GM12878 (cell line): ENCODE data around the gene MORN4. TPM values are rescaled to one million over a fixed set of nuclear protein-coding genes. Genes with fewer than 3 reads are reported as not detected.

Source experiments
- ATAC-seq: fragments of 200-7000 bp; cut with Tn5 transposase; 3 replicates; pipeline ENCODE4 v1.9.1; 2020; ENCODE audit warnings: mild to moderate bottlenecking, moderate library complexity
- BruUV-seq: library from RNA; stranded (reverse); fragments of 400-500 nt; replicated peaks from 2 replicates; lab custom pipeline; 2021; lab: Mats Ljungman, UMichigan
- CTCF ChIA-PET: fragments of 300-600 bp; sonication (Branson Sonifier 250); formaldehyde crosslinking; extraction: SDS; loops from one replicate; lab custom pipeline; 2021; ENCODE audit warnings: inconsistent platforms; lab: Yijun Ruan, JAX
- POLR2A ChIA-PET: fragments of 350-600 bp; formaldehyde crosslinking; extraction: SDS; loops from one replicate; lab custom pipeline; 2021; ENCODE audit warnings: inconsistent platforms; lab: Charles Lee
- RAD21 ChIA-PET: fragments of 300-600 bp; sonication (Branson Sonifier 250); formaldehyde crosslinking; loops from one replicate; lab custom pipeline; 2023; ENCODE audit warnings: antibody characterized with exemption; ENCODE audit not compliant: unreplicated experiment; lab: Charles Lee
- SMC1A ChIA-PET: fragments of 300-600 bp; sonication (Branson Sonifier 250); formaldehyde crosslinking; loops from one replicate; lab custom pipeline; 2023; ENCODE audit not compliant: unreplicated experiment, uncharacterized antibody; lab: Charles Lee
- DNase-seq: peaks from one replicate; pipeline ENCODE4 v3.0.0-alpha.2; 2011; ENCODE audit warnings: low read depth, low spot score
- FAIRE-seq: peaks from 3 replicates; lab custom pipeline; 2011; peaks lifted over from hg19 to GRCh38; lab: Jason Lieb, UNC
- H2AFZ ChIP-seq: 2 replicates; pipeline ENCODE4 v1.6.0; 2011; ENCODE audit warnings: low read depth, low read length, control low read depth; ENCODE audit not compliant: control insufficient read depth
- H3K27ac ChIP-seq: 2 replicates; pipeline ENCODE4 v1.5.1; 2011; ENCODE audit warnings: control low read depth; ENCODE audit not compliant: control insufficient read depth, insufficient read depth
- H3K27me3 ChIP-seq, 2 experiments: replicated peaks in 1 of 2; 2 replicates each; pipeline versions ENCODE4 v1.6.0 to v1.6.1; 2011; ENCODE audit warnings: low read length in 1 of 2; ENCODE audit not compliant: control insufficient read depth in 2 of 2, insufficient read depth in 2 of 2
- H3K36me3 ChIP-seq, 2 experiments: 2 replicates each; pipeline ENCODE4 v1.5.1; 2011; ENCODE audit warnings: low read length in 1 of 2; ENCODE audit not compliant: control insufficient read depth in 2 of 2, insufficient read depth in 2 of 2
- H3K4me1 ChIP-seq: 2 replicates; pipeline ENCODE4 v1.6.1; 2011; ENCODE audit warnings: mild to moderate bottlenecking, low read length, moderate library complexity, mixed read lengths; ENCODE audit not compliant: control insufficient read depth, insufficient read depth
- H3K4me2 ChIP-seq: 2 replicates; pipeline ENCODE4 v1.6.0; 2011; ENCODE audit warnings: control low read depth; ENCODE audit not compliant: control insufficient read depth, insufficient read depth
- H3K4me3 ChIP-seq: fragments of 200-600 bp; sonication (generic); 2 replicates; pipeline ENCODE4 v1.5.1; 2016
- H3K79me2 ChIP-seq: 2 replicates; pipeline ENCODE4 v1.6.0; 2011; ENCODE audit warnings: low read length; ENCODE audit not compliant: control insufficient read depth, insufficient read depth
- H3K9ac ChIP-seq: 2 replicates; pipeline ENCODE4 v1.8.0; 2011; ENCODE audit warnings: low read length, control low read depth, mixed read lengths; ENCODE audit not compliant: control insufficient read depth, insufficient read depth
- H3K9me3 ChIP-seq: replicated peaks from 3 replicates; pipeline ENCODE4 v1.5.1; 2011; ENCODE audit warnings: mild to moderate bottlenecking, low read length; ENCODE audit not compliant: control insufficient read depth, insufficient read depth
- H4K20me1 ChIP-seq: 2 replicates; pipeline ENCODE4 v1.6.0; 2011; ENCODE audit not compliant: control insufficient read depth, insufficient read depth
- BRCA1 ChIP-seq: IDR thresholded peaks from 2 replicates; pipeline ENCODE4 v1.6.1; 2011; ENCODE audit warnings: low read depth, low read length, improper control_type of control experiment
- CEBPB ChIP-seq, 2 experiments: fragments of 150-350 bp in 1 of 2; IDR thresholded peaks; 2 replicates each; pipeline ENCODE4 v1.6.1; 2012 to 2014; ENCODE audit warnings: low read depth in 2 of 2, low read length in 2 of 2, borderline replicate concordance in 1 of 2, inconsistent platforms in 1 of 2
- CHD1 ChIP-seq: IDR thresholded peaks from 2 replicates; pipeline ENCODE4 v1.6.1; 2012; ENCODE audit warnings: low read depth, low read length, improper control_type of control experiment
- EGR1 ChIP-seq, 2 experiments: IDR thresholded peaks; 1 replicate in 1 of 2; 2 replicates in 1 of 2; pipeline ENCODE4 v1.6.1; 2011 to 2012; ENCODE audit warnings: low read depth in 2 of 2, low read length in 2 of 2, borderline replicate concordance in 1 of 2, mild to moderate bottlenecking in 1 of 2, moderate library complexity in 1 of 2
- ESRRA ChIP-seq: IDR thresholded peaks from 2 replicates; pipeline ENCODE4 v1.6.1; 2012; ENCODE audit warnings: mild to moderate bottlenecking, low read length, improper control_type of control experiment
- FOXK2 ChIP-seq: fragments of 450-650 bp; IDR thresholded peaks from 2 replicates; pipeline ENCODE4 v1.6.1; 2017; ENCODE audit warnings: mild to moderate bottlenecking, moderate library complexity
- HDAC2 ChIP-seq: fragments of 200-600 bp; sonication (generic); IDR thresholded peaks from 2 replicates; pipeline ENCODE4 v1.6.1; 2017
- LARP7 ChIP-seq: fragments of 450-650 bp; IDR thresholded peaks from 2 replicates; pipeline ENCODE4 v1.6.1; 2017; ENCODE audit warnings: mild to moderate bottlenecking
- MYB ChIP-seq: fragments of 150-350 bp; IDR thresholded peaks from 2 replicates; pipeline ENCODE4 v1.6.1; 2014; ENCODE audit warnings: mild to moderate bottlenecking, low read depth, low read length, borderline replicate concordance
- NFYA ChIP-seq: IDR thresholded peaks from 2 replicates; pipeline ENCODE4 v1.6.1; 2011; ENCODE audit warnings: low read depth, mild to moderate bottlenecking, low read length, improper control_type of control experiment, borderline replicate concordance
- STAT1 ChIP-seq: fragments of 450-650 bp; conservative IDR thresholded peaks from 2 replicates; pipeline ENCODE4 v1.6.1; 2014; ENCODE audit warnings: antibody characterized with exemption, mild to moderate bottlenecking
- SUZ12 ChIP-seq: fragments of 200-600 bp; sonication (generic); IDR thresholded peaks from one replicate; pipeline ENCODE4 v1.6.1; 2018; ENCODE audit warnings: antibody characterized with exemption, mild to moderate bottlenecking; ENCODE audit not compliant: unreplicated experiment
- TAF1 ChIP-seq: IDR thresholded peaks from 2 replicates; pipeline ENCODE4 v1.6.1; 2011; ENCODE audit warnings: mild to moderate bottlenecking, low read depth, low read length, borderline replicate concordance
- WGBS: methylation state at CpG from one replicate; pipeline ENCODE4 v1.1.6; 2016; ENCODE audit warnings: low lambda C conversion rate; ENCODE audit not compliant: insufficient replicate concordance, insufficient coverage; ENCODE audit errors: missing lambda C conversion rate; 5-methylcytosine and 5-hydroxymethylcytosine counted together
- in situ Hi-C: fragments of 300-500 bp; cut with MboI; formaldehyde crosslinking; loops from 9 replicates; pipeline ENCODE4 v1.14.3; 2018; ENCODE audit warnings: mixed read lengths
- intact Hi-C: fragments of 100-400 bp; cut with micrococcal nuclease; formaldehyde crosslinking; loops from one replicate; pipeline ENCODE4 v1.14.2; 2022; ENCODE audit not compliant: unreplicated experiment
- polyA plus RNA-seq, 11 experiments: library from polyadenylated mRNA; depleted of rRNA in 4 of 11; unstranded in 6 of 11; stranded (reverse) in 5 of 11; fragments of >200 nt; fragmentation: Nextera tagmentation in 4 of 11; fragmentation: Illumina TruSeq in 1 of 11; extraction: Ambion mirVana in 4 of 11; extraction: Trizol in 1 of 11; gene quantifications; 1 replicate in 1 of 11; 2 replicates in 10 of 11; pipeline versions ENCODE4 v1.2.1 to v1.2.3, GENCODE V29; 2011 to 2016; ENCODE audit warnings: inconsistent platforms in 2 of 11, missing spikeins in 2 of 11, low read depth in 1 of 11
- total RNA-seq, 4 experiments: library from RNA; depleted of rRNA in 3 of 4; stranded (reverse); fragments of >200 nt in 3 of 4; fragmentation: Illumina TruSeq in 1 of 4; extraction: Trizol in 1 of 4; gene quantifications; 2 replicates each; pipeline versions ENCODE4 v1.2.1 to v1.2.3, GENCODE V29; 2013 to 2021
- TF ChIP-seq, protein P1 (sequence below): fragments of 450-650 bp; IDR thresholded peaks from 2 replicates; pipeline ENCODE4 v1.6.1; 2016; ENCODE audit warnings: mild to moderate bottlenecking, moderate library complexity, borderline replicate concordance
- TF ChIP-seq, protein P2 (sequence below): fragments of 450-650 bp; IDR thresholded peaks from 2 replicates; pipeline ENCODE4 v1.6.1; 2014; ENCODE audit warnings: mild to moderate bottlenecking
- TF ChIP-seq, protein P3 (sequence below): IDR thresholded peaks from 2 replicates; pipeline ENCODE4 v1.6.1; 2012; ENCODE audit warnings: low read length, inconsistent platforms

Gene MORN4
- total and polyA plus RNA-seq, 10 of the 15 experiments (the other 5 are each of a cell fraction or from before 2014, with no cell fraction given), result 1.3 to 5.5 (median 2.6) TPM

DNA sequence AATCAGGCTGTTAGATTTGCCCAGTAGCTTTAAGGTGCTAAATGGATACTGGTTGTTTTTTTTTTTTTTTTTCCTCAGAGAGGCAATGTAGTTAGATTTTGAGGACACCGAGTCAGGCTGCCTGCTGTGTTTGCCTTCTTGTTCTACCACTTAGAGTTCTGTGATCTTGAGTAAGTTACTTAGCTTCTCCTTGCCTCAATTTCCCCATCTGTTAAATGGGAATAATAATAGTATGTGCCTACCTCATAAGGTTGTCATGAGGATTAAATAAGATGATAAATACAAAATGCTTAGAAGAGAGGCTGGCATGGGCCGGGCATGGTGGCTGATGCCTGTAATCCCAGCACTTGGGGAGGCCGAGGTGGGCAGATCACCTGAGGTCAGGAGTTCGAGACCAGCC, 14.6 kb downstream of the MORN4 start (continued):
- TF ChIP-seq STAT1, result no peak
- TF ChIP-seq ESRRA, result no peak
- TF ChIP-seq, protein P1, sequence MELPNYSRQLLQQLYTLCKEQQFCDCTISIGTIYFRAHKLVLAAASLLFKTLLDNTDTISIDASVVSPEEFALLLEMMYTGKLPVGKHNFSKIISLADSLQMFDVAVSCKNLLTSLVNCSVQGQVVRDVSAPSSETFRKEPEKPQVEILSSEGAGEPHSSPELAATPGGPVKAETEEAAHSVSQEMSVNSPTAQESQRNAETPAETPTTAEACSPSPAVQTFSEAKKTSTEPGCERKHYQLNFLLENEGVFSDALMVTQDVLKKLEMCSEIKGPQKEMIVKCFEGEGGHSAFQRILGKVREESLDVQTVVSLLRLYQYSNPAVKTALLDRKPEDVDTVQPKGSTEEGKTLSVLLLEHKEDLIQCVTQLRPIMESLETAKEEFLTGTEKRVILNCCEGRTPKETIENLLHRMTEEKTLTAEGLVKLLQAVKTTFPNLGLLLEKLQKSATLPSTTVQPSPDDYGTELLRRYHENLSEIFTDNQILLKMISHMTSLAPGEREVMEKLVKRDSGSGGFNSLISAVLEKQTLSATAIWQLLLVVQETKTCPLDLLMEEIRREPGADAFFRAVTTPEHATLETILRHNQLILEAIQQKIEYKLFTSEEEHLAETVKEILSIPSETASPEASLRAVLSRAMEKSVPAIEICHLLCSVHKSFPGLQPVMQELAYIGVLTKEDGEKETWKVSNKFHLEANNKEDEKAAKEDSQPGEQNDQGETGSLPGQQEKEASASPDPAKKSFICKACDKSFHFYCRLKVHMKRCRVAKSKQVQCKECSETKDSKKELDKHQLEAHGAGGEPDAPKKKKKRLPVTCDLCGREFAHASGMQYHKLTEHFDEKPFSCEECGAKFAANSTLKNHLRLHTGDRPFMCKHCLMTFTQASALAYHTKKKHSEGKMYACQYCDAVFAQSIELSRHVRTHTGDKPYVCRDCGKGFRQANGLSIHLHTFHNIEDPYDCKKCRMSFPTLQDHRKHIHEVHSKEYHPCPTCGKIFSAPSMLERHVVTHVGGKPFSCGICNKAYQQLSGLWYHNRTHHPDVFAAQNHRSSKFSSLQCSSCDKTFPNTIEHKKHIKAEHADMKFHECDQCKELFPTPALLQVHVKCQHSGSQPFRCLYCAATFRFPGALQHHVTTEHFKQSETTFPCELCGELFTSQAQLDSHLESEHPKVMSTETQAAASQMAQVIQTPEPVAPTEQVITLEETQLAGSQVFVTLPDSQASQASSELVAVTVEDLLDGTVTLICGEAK, result no peak
- no peak for TF ChIP-seq SUZ12
- no peak for TF ChIP-seq MYB
- no peak for TF ChIP-seq EGR1 (IDR thresholded peaks at IDR 0.05; ENCODE audit: borderline replicate concordance in 1 of 2, low read depth in 2 of 2, low read length in 2 of 2)
- no peak for TF ChIP-seq CEBPB (IDR thresholded peaks at IDR 0.05; ENCODE audit: borderline replicate concordance in 1 of 2, low read depth in 2 of 2, low read length in 2 of 2)

DNA sequence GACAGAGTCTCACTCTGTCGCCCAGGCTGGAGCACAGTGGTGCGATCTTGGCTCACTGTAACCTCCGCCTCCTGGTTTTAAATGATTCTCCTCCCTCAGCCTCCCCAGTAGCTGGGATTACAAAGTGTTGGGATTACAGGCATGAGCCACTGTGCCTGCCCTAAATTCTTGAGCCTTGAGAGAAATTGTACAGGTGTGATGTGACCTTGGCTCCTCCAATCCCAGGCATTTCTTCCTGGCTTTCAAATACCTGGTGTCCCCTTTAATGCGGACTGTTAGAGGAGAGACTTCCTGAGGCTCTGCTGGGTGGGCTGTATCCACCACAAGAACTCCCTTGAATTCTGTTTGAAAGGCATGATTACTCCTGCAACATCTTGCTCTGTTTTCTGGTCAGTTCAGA, 15.0 kb downstream of the MORN4 start:
- Histone ChIP-seq H3K4me3 (no peak overlapping the region), H2AFZ (no peak overlapping the region), H3K9ac (no peak overlapping the region), H3K27me3 (no peaks in the 10 kb centered on the region), H3K9me3 (no peaks in the 10 kb centered on the region), H3K79me2 (no peaks in the 10 kb centered on the region), H3K4me2 (no peak overlapping the region), H3K36me3 (no peaks in the 10 kb centered on the region), H3K27ac (no peak overlapping the region), H4K20me1 (no peaks in the 10 kb centered on the region), H3K4me1 (no peaks in the 10 kb centered on the region)
- no peak for ATAC-seq
- SMC1A ChIA-PET, result no interaction called here
- BruUV-seq, result no TSS peak
- CTCF ChIA-PET, result no interaction called here
- 92% methylated on average over 2 of the region's 4 CpGs for WGBS
- DNase-seq, result no peak
- in situ Hi-C loops, result no loop called here
- RAD21 ChIA-PET, result no interaction called here
- POLR2A ChIA-PET, result interaction anchor here (0.7 kb wide), 1 partner anchor 43 kb away, joined by 8 read pairs; no protein-coding TSS in a partner anchor
- intact Hi-C loops, result no loop called here
- FAIRE-seq, result no peak
- TF ChIP-seq STAT1, result no peak
- TF ChIP-seq HDAC2, result no peak
- TF ChIP-seq FOXK2, result no peak
- TF ChIP-seq CHD1, result no peak
- TF ChIP-seq LARP7, result no peak
- no peak for TF ChIP-seq NFYA
- TF ChIP-seq, protein P2, sequence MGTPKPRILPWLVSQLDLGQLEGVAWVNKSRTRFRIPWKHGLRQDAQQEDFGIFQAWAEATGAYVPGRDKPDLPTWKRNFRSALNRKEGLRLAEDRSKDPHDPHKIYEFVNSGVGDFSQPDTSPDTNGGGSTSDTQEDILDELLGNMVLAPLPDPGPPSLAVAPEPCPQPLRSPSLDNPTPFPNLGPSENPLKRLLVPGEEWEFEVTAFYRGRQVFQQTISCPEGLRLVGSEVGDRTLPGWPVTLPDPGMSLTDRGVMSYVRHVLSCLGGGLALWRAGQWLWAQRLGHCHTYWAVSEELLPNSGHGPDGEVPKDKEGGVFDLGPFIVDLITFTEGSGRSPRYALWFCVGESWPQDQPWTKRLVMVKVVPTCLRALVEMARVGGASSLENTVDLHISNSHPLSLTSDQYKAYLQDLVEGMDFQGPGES, result no peak
- TF ChIP-seq TAF1, result no peak
- TF ChIP-seq, protein P3, sequence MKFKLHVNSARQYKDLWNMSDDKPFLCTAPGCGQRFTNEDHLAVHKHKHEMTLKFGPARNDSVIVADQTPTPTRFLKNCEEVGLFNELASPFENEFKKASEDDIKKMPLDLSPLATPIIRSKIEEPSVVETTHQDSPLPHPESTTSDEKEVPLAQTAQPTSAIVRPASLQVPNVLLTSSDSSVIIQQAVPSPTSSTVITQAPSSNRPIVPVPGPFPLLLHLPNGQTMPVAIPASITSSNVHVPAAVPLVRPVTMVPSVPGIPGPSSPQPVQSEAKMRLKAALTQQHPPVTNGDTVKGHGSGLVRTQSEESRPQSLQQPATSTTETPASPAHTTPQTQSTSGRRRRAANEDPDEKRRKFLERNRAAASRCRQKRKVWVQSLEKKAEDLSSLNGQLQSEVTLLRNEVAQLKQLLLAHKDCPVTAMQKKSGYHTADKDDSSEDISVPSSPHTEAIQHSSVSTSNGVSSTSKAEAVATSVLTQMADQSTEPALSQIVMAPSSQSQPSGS, result no peak
- TF ChIP-seq BRCA1, result no peak
